ENCODE data around the gene SLK. TPM values are rescaled to one million over a fixed set of nuclear protein-coding genes. Genes with fewer than 3 reads are reported as not detected.

SLK gene
- total and polyA plus RNA-seq, 2 of the 4 experiments (the other 2 are of a cell fraction): 8.1 to 21.5 TPM

GRCh38 chr10:103925591-103925990 lies 41.3 kb upstream of the SLK start:
- ATAC-seq (ENCODE audit: low read depth): no peak
- dilution Hi-C loops (cut with HindIII; ENCODE audit: low sequenced_read_pairs, unreplicated experiment) (no loop called here), in situ Hi-C loops (cut with MboI; ENCODE audit: low sequenced_read_pairs) (no loop called here), intact Hi-C loops (cut with micrococcal nuclease) (no loop called here)
- Histone ChIP-seq H3K56ac (ENCODE audit: extremely low read depth, insufficient read depth, low read length) (no peak overlapping the region), H2BK20ac (ENCODE audit: low read depth, low read length) (no peak overlapping the region), H3K27me3 (ENCODE audit: control insufficient read depth, insufficient read depth, low read length) (no peaks in the 10 kb centered on the region), H3K9me3 (ENCODE audit: control insufficient read depth, insufficient read depth, low read length) (no peaks in the 10 kb centered on the region), H4K20me1 (ENCODE audit: insufficient read depth, low read length) (no peaks in the 10 kb centered on the region), H2BK15ac (ENCODE audit: low read depth, low read length) (no peak overlapping the region), H2BK120ac (ENCODE audit: low read depth, low read length) (no peak overlapping the region), H3K23ac (ENCODE audit: low read depth, low read length) (no peak overlapping the region), H3K79me1 (ENCODE audit: low read depth in 1 of 2, low read length in 2 of 2) (no peaks in the 10 kb centered on the region), H2AK5ac (ENCODE audit: low read depth, low read length) (no peak overlapping the region), H2BK5ac (ENCODE audit: low read depth, low read length, poor library complexity, severe bottlenecking) (no peak overlapping the region), H4K8ac (ENCODE audit: low read depth in 2 of 2, low read length in 2 of 2) (no peak overlapping the region), H3K14ac (replicated peaks; ENCODE audit: low read depth, low read length) (no peak overlapping the region), H3K9me1 (ENCODE audit: insufficient read depth, low read length) (no peaks in the 10 kb centered on the region), H3K4ac (ENCODE audit: low read depth, low read length) (no peak overlapping the region), H3K36me3 (ENCODE audit: control insufficient read depth, insufficient read depth, low read length) (no peaks in the 10 kb centered on the region), H3K18ac (ENCODE audit: low read depth, low read length) (no peak overlapping the region), H2AK9ac (replicated peaks; ENCODE audit: low read depth, low read length, poor library complexity) (no peak overlapping the region), H3K4me1 (ENCODE audit: control insufficient read depth, insufficient read depth, low read length) (no peaks in the 10 kb centered on the region), H3K9ac (ENCODE audit: low read depth, low read length) (no peak overlapping the region), H4K91ac (ENCODE audit: insufficient read depth, low read depth, low read length) (no peak overlapping the region), H4K5ac (ENCODE audit: low read depth, low read length) (no peak overlapping the region), H2AFZ (replicated peaks; ENCODE audit: low read length, poor library complexity) (no peak overlapping the region), H3K4me2 (ENCODE audit: low read depth, low read length) (no peak overlapping the region), H3K4me3 (ENCODE audit: insufficient read depth, low read depth, low read length) (no peak overlapping the region), H3K27ac (ENCODE audit: insufficient read depth, low read length) (no peak overlapping the region)
- ChIA-PET POLR2A (ENCODE audit: unreplicated experiment) (no interaction called here), CTCF (no interaction called here)
- no TSS peak for BruUV-seq (replicated peaks)
- WGBS, 2 experiments (ENCODE audit: extremely low coverage in 2 of 2, insufficient read length in 1 of 2): no CpG with 5 or more reads among the region's 1 CpG
- no peak for DNase-seq
- TF ChIP-seq MXI1 (IDR thresholded peaks at IDR 0.05; ENCODE audit: borderline replicate concordance, low read depth, low read length) (no peak), RAD21 (IDR thresholded peaks at IDR 0.05; ENCODE audit: low read length) (no peak), MAZ (IDR thresholded peaks at IDR 0.05; ENCODE audit: borderline replicate concordance, low read depth, low read length) (no peak), CHD1 (IDR thresholded peaks at IDR 0.05; ENCODE audit: low read depth, low read length) (no peak), SMC3 (IDR thresholded peaks at IDR 0.05; ENCODE audit: low read depth, low read length) (no peak), FOS (IDR thresholded peaks at IDR 0.05; ENCODE audit: low read depth, low read length) (no peak), POLR2A (IDR thresholded peaks at IDR 0.05; ENCODE audit: low read depth, low read length) (no peak), RFX5 (IDR thresholded peaks at IDR 0.05; ENCODE audit: low read depth, low read length) (no peak), RCOR1 (IDR thresholded peaks at IDR 0.05; ENCODE audit: insufficient replicate concordance, low read length) (no peak), NFE2L2 (IDR thresholded peaks at IDR 0.05; ENCODE audit: low read depth, low read length) (no peak), CTCF (conservative IDR thresholded peaks at IDR 0.05; ENCODE audit: low read depth, low read length) (no peak), ELK1 (IDR thresholded peaks at IDR 0.05; ENCODE audit: borderline replicate concordance, low read depth, low read length) (no peak), BHLHE40 (IDR thresholded peaks at IDR 0.05; ENCODE audit: low read depth, low read length) (no peak), MAFK (IDR thresholded peaks at IDR 0.05; ENCODE audit: low read depth, low read length) (no peak), USF2 (IDR thresholded peaks at IDR 0.05; ENCODE audit: low read depth, low read length) (no peak), CEBPB (IDR thresholded peaks at IDR 0.05; ENCODE audit: low read depth, low read length) (no peak)

Measured in IMR-90 (cell line).